Liver (tissue), 3 donors: Measurements from ENCODE around the gene MPHOSPH10.

Experiments
- JUND ChIP-seq, 2 donors: IDR thresholded peaks; 2 replicates each; pipeline ENCODE4 v1.6.1; 2016; ENCODE audit warnings: antibody characterized with exemption in 2 of 2
- NR2F2 ChIP-seq: IDR thresholded peaks from 2 replicates; pipeline ENCODE4 v1.6.1; 2016; ENCODE audit warnings: antibody characterized with exemption
- TF ChIP-seq, protein P1 (sequence below): fragments of 150-350 bp; IDR thresholded peaks from 2 replicates; pipeline ENCODE4 v1.5.1; 2017; ENCODE audit warnings: improper control_type of control experiment, low read depth, low read length; ENCODE audit not compliant: missing input control
- TF ChIP-seq, protein P2 (sequence below): IDR thresholded peaks from 2 replicates; pipeline ENCODE4 v1.6.1; 2016; ENCODE audit warnings: antibody characterized with exemption, mild to moderate bottlenecking
- donor health status: healthy.
- donor health status: healthy.

DNA sequence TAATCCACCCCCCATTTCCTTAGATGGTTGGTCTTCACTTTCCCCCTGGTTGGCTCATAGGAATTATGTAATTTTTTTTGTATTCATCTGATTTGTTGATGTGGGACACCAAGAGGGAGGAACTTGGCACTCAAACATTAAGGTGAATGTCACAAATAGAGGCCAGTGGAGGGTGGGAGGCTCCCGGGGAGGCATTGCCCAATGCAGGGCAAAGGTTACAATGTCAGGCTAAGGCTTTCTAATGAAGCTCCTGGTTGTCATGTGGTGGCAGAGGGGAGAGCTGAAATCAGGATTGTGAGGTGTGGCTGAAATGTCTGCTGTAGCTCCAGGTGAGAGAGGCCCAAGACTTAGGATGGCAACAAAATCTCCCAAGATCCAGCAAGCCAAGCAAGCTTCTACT is 42.7 kb downstream of the MPHOSPH10 start:
- TF ChIP-seq, protein P1, sequence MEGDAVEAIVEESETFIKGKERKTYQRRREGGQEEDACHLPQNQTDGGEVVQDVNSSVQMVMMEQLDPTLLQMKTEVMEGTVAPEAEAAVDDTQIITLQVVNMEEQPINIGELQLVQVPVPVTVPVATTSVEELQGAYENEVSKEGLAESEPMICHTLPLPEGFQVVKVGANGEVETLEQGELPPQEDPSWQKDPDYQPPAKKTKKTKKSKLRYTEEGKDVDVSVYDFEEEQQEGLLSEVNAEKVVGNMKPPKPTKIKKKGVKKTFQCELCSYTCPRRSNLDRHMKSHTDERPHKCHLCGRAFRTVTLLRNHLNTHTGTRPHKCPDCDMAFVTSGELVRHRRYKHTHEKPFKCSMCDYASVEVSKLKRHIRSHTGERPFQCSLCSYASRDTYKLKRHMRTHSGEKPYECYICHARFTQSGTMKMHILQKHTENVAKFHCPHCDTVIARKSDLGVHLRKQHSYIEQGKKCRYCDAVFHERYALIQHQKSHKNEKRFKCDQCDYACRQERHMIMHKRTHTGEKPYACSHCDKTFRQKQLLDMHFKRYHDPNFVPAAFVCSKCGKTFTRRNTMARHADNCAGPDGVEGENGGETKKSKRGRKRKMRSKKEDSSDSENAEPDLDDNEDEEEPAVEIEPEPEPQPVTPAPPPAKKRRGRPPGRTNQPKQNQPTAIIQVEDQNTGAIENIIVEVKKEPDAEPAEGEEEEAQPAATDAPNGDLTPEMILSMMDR = no peak
- TF ChIP-seq, protein P2, sequence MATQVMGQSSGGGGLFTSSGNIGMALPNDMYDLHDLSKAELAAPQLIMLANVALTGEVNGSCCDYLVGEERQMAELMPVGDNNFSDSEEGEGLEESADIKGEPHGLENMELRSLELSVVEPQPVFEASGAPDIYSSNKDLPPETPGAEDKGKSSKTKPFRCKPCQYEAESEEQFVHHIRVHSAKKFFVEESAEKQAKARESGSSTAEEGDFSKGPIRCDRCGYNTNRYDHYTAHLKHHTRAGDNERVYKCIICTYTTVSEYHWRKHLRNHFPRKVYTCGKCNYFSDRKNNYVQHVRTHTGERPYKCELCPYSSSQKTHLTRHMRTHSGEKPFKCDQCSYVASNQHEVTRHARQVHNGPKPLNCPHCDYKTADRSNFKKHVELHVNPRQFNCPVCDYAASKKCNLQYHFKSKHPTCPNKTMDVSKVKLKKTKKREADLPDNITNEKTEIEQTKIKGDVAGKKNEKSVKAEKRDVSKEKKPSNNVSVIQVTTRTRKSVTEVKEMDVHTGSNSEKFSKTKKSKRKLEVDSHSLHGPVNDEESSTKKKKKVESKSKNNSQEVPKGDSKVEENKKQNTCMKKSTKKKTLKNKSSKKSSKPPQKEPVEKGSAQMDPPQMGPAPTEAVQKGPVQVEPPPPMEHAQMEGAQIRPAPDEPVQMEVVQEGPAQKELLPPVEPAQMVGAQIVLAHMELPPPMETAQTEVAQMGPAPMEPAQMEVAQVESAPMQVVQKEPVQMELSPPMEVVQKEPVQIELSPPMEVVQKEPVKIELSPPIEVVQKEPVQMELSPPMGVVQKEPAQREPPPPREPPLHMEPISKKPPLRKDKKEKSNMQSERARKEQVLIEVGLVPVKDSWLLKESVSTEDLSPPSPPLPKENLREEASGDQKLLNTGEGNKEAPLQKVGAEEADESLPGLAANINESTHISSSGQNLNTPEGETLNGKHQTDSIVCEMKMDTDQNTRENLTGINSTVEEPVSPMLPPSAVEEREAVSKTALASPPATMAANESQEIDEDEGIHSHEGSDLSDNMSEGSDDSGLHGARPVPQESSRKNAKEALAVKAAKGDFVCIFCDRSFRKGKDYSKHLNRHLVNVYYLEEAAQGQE = peak; percentile 66
- TF ChIP-seq JUND (IDR thresholded peaks at IDR 0.05) (peak; percentile 29 to 70), NR2F2 (peak; percentile 57)
